Adrenal gland (tissue), 5 donors: ENCODE results near the gene FCN2.

Experiments
- CTCF ChIP-seq, 6 experiments: fragments of 450-650 bp in 4 of 6; fragments of 200-600 bp in 2 of 6; sonication (generic) in 1 of 6; IDR thresholded peaks; 1 replicate in 5 of 6; 2 replicates in 1 of 6; pipeline versions ENCODE4 v1.5.1 to v1.8.0; 2016 to 2021; ENCODE audit warnings: antibody characterized with exemption in 6 of 6, mild to moderate bottlenecking in 2 of 6, moderate library complexity in 1 of 6
- POLR2A ChIP-seq, 2 donors: fragments of 450-650 bp; IDR thresholded peaks; one replicate each; pipeline ENCODE4 v1.6.1; 2017; ENCODE audit warnings: antibody characterized with exemption in 2 of 2, mild to moderate bottlenecking in 2 of 2, moderate library complexity in 1 of 2
- donor health status: DM: no; HTN: no; CAD: no.

- no peak for TF ChIP-seq CTCF (IDR thresholded peaks at IDR 0.05)
- no peak for TF ChIP-seq POLR2A (IDR thresholded peaks at IDR 0.05)
Observed at GRCh38 chr9:134877541-134877940, 3.1 kb upstream of the FCN2 start.
